ENCODE results near the gene TMEM51. TPM values are rescaled to one million over a fixed set of nuclear protein-coding genes. Genes with fewer than 3 reads are reported as not detected.

TMEM51 gene
- total and polyA plus RNA-seq, 2 of the 4 experiments (the other 2 are of a cell fraction): 2.7 to 10.2 TPM

GRCh38 chr1:15155888-15156741 is 2.6 kb downstream of the TMEM51 start:
- H4K20me1 ChIP-seq (ENCODE audit: insufficient read depth, low read length): peaks cover 9% of the 10 kb centered on the region
- H3K9me3 ChIP-seq (ENCODE audit: control insufficient read depth, insufficient read depth, low read length): no peaks in the 10 kb centered on the region
- peak overlapping the region in 1 of 2 experiments; percentile 18; a peak in 3 of 4 replicates for H4K8ac ChIP-seq (ENCODE audit: low read depth in 2 of 2, low read length in 2 of 2)
- POLR2A ChIA-PET (ENCODE audit: unreplicated experiment): no interaction called here
- H3K9me1 ChIP-seq (ENCODE audit: insufficient read depth, low read length): peaks cover 30% of the 10 kb centered on the region
- 33% methylated on average over 3 of the region's 11 CpGs; no CpG with 5 or more reads in 1 of the 2 experiments for WGBS, 2 experiments (ENCODE audit: extremely low coverage in 2 of 2, insufficient read length in 1 of 2)
- no peak for TF ChIP-seq RCOR1 (IDR thresholded peaks at IDR 0.05; ENCODE audit: insufficient replicate concordance, low read length)
- TF ChIP-seq MAFK (IDR thresholded peaks at IDR 0.05; ENCODE audit: low read depth, low read length): no peak
- TF ChIP-seq, protein P1, sequence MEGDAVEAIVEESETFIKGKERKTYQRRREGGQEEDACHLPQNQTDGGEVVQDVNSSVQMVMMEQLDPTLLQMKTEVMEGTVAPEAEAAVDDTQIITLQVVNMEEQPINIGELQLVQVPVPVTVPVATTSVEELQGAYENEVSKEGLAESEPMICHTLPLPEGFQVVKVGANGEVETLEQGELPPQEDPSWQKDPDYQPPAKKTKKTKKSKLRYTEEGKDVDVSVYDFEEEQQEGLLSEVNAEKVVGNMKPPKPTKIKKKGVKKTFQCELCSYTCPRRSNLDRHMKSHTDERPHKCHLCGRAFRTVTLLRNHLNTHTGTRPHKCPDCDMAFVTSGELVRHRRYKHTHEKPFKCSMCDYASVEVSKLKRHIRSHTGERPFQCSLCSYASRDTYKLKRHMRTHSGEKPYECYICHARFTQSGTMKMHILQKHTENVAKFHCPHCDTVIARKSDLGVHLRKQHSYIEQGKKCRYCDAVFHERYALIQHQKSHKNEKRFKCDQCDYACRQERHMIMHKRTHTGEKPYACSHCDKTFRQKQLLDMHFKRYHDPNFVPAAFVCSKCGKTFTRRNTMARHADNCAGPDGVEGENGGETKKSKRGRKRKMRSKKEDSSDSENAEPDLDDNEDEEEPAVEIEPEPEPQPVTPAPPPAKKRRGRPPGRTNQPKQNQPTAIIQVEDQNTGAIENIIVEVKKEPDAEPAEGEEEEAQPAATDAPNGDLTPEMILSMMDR (conservative IDR thresholded peaks at IDR 0.05; ENCODE audit: low read depth, low read length): no peak
- no peak for TF ChIP-seq BHLHE40 (IDR thresholded peaks at IDR 0.05; ENCODE audit: low read depth, low read length)
- no peak for TF ChIP-seq MXI1 (IDR thresholded peaks at IDR 0.05; ENCODE audit: borderline replicate concordance, low read depth, low read length)
- no peak for TF ChIP-seq POLR2A (IDR thresholded peaks at IDR 0.05; ENCODE audit: low read depth, low read length)
- TF ChIP-seq USF2 (IDR thresholded peaks at IDR 0.05; ENCODE audit: low read depth, low read length): no peak
- no peak for TF ChIP-seq RFX5 (IDR thresholded peaks at IDR 0.05; ENCODE audit: low read depth, low read length)
- TF ChIP-seq FOS (IDR thresholded peaks at IDR 0.05; ENCODE audit: low read depth, low read length): no peak
- CTCF ChIA-PET: interaction anchor here (0.7 to 1.1 kb wide), 2 partner anchors 45 to 57 kb away, joined by 3 to 4 read pairs; no protein-coding TSS in a partner anchor
- no peak overlapping the region for H3K56ac ChIP-seq (ENCODE audit: extremely low read depth, insufficient read depth, low read length)
- peak overlapping the region; percentile 32; the same call in 1 of the 2 replicates for H4K5ac ChIP-seq (ENCODE audit: low read depth, low read length)
- peaks cover 45 to 64% of the 10 kb centered on the region in 2 experiments for H3K79me1 ChIP-seq (ENCODE audit: low read depth in 1 of 2, low read length in 2 of 2)
- H3K36me3 ChIP-seq (ENCODE audit: control insufficient read depth, insufficient read depth, low read length): peaks cover 3% of the 10 kb centered on the region
- H3K23ac ChIP-seq (ENCODE audit: low read depth, low read length): peak overlapping the region; percentile 11
- no peak for ATAC-seq (ENCODE audit: low read depth)
- dilution Hi-C loops (cut with HindIII; ENCODE audit: low sequenced_read_pairs, unreplicated experiment): no loop called here
- peak overlapping the region; percentile 78 for H2BK20ac ChIP-seq (ENCODE audit: low read depth, low read length)
- H2AK5ac ChIP-seq (ENCODE audit: low read depth, low read length): peak overlapping the region; percentile 93
- H3K27me3 ChIP-seq (ENCODE audit: control insufficient read depth, insufficient read depth, low read length): no peaks in the 10 kb centered on the region
- BruUV-seq (replicated peaks): no TSS peak
- H3K27ac ChIP-seq (ENCODE audit: insufficient read depth, low read length): peak overlapping the region; percentile 93; the same call in 1 of the 2 replicates
- intact Hi-C loops (cut with micrococcal nuclease): no loop called here
- peak overlapping the region; percentile 73 for H2AK9ac ChIP-seq (replicated peaks; ENCODE audit: low read depth, low read length, poor library complexity)
- peak overlapping the region; percentile 95 for H3K4ac ChIP-seq (ENCODE audit: low read depth, low read length)
- H3K9ac ChIP-seq (ENCODE audit: low read depth, low read length): peak overlapping the region; percentile 6; the same call in 1 of the 2 replicates
- H3K4me2 ChIP-seq (ENCODE audit: low read depth, low read length): peak overlapping the region; percentile 37
- H2BK5ac ChIP-seq (ENCODE audit: low read depth, low read length, poor library complexity, severe bottlenecking): no peak overlapping the region
- peak overlapping the region; percentile 33 for H2AFZ ChIP-seq (replicated peaks; ENCODE audit: low read length, poor library complexity)
- H3K14ac ChIP-seq (replicated peaks; ENCODE audit: low read depth, low read length): peak overlapping the region; percentile 51
- in situ Hi-C loops (cut with MboI; ENCODE audit: low sequenced_read_pairs): loop anchor here (10.0 kb wide), 1 partner anchor 269 kb away; no protein-coding TSS in a partner anchor
- H3K4me3 ChIP-seq (ENCODE audit: insufficient read depth, low read depth, low read length): no peak overlapping the region
- H2BK15ac ChIP-seq (ENCODE audit: low read depth, low read length): peak overlapping the region; percentile 79; the same call in 2 of the 3 replicates
- peaks cover 39% of the 10 kb centered on the region for H3K4me1 ChIP-seq (ENCODE audit: control insufficient read depth, insufficient read depth, low read length)
- peak overlapping the region; percentile 86 for H4K91ac ChIP-seq (ENCODE audit: insufficient read depth, low read depth, low read length)
- H2BK120ac ChIP-seq (ENCODE audit: low read depth, low read length): peak overlapping the region; percentile 72
- peak overlapping the region; percentile 2; the same call in 1 of the 2 replicates for H3K18ac ChIP-seq (ENCODE audit: low read depth, low read length)
- no peak for DNase-seq

All from IMR-90 (cell line).